GM19351 (cell line): ENCODE data around the gene ZNF646.

ENCODE experiments used
- ATAC-seq: cut with Tn5 transposase; IDR thresholded peaks from one replicate; pipeline ENCODE4 v1.9.1; 2021; ENCODE audit warnings: mild to moderate bottlenecking, moderate library complexity; ENCODE audit not compliant: unreplicated experiment

ZNF646 gene

GRCh38 chr16:31106509-31107464 lies 32.6 kb downstream of the ZNF646 start:
- no peak for ATAC-seq

- ATAC-seq = peak; percentile 65
Measured at GRCh38 chr16:31107465-31107867, 33.2 kb downstream of the ZNF646 start.

- peak; percentile 85 for ATAC-seq
Measured at GRCh38 chr16:31108035-31108793, 34.0 kb downstream of the ZNF646 start, which contains the start of gene BCKDK. BCKDK (plus strand) TSS chr16:31108386; CDS start chr16:31109224, 838 bp downstream.

- ATAC-seq = no peak
Measured at GRCh38 chr16:31108794-31109558, 34.8 kb downstream of the ZNF646 start.

GRCh38 chr16:31109622-31110021 lies 35.4 kb downstream of the ZNF646 start:
- ATAC-seq = no peak

- ATAC-seq = no peak
Measured at GRCh38 chr16:31110106-31111034, 36.1 kb downstream of the ZNF646 start.

- ATAC-seq = no peak
Measured at GRCh38 chr16:31111881-31112466, 37.8 kb downstream of the ZNF646 start.

GRCh38 chr16:31112711-31113110 lies 38.5 kb downstream of the ZNF646 start:
- no peak for ATAC-seq

- no peak for ATAC-seq
Measured at GRCh38 chr16:31113121-31114120, 39.2 kb downstream of the ZNF646 start.

GRCh38 chr16:31114468-31114867 lies 40.2 kb downstream of the ZNF646 start:
- ATAC-seq = no peak

GRCh38 chr16:31117384-31118222 lies 43.4 kb downstream of the ZNF646 start, which contains the start of gene KAT8:
KAT8 (plus strand) TSS chr16:31117664; CDS start chr16:31117682, 18 bp downstream.
- ATAC-seq = peak; percentile 93

- no peak for ATAC-seq
Measured at GRCh38 chr16:31118223-31119155, 44.3 kb downstream of the ZNF646 start.

- no peak for ATAC-seq
Measured at GRCh38 chr16:31120129-31120528, 45.9 kb downstream of the ZNF646 start.

GRCh38 chr16:31125844-31126243 lies 51.6 kb downstream of the ZNF646 start:
- ATAC-seq = no peak

- no peak for ATAC-seq
Measured at GRCh38 chr16:31127182-31127581, 53.0 kb downstream of the ZNF646 start.
